ENCODE data around the gene GTPBP6. TPM values are rescaled to one million over a fixed set of nuclear protein-coding genes. Genes with fewer than 3 reads are reported as not detected.
"Not testable (repeated sequence)": the region's sequence is repeated elsewhere in the genome, so short reads cannot be mapped to it uniquely, and the experiment has no call there.

GTPBP6 gene
- polyA plus RNA-seq, 3 donors from 2014 or later = 37.2 to 44.1 (median 41.4) TPM

- Mint-ChIP-seq H3K4me3 (peak overlapping the region; percentile 71 to 82 (median 80)), H3K9me3 (no peaks in the 10 kb centered on the region), H3K27me3 (ENCODE audit: low read depth in 3 of 3) (peaks cover 3 to 11% (median 7%) of the 10 kb centered on the region in 3 donors), H3K27ac (peak overlapping the region in 3 of 6 donors; percentile 13 to 50 (median 49)), H3K36me3 (no peaks in the 10 kb centered on the region), H3K4me1 (peaks cover 20 to 34% of the 10 kb centered on the region in 2 donors)
- DNase-seq = peak; percentile 8 to 30 (median 14)
Measured at GRCh38 chrX:276581-277201, 41.9 kb downstream of the GTPBP6 start.

GRCh38 chrX:275967-276580 is 42.5 kb downstream of the GTPBP6 start:
- DNase-seq = peak; percentile 35 to 57 (median 43)
- no peaks in the 10 kb centered on the region for H3K36me3 Mint-ChIP-seq
- H3K27me3 Mint-ChIP-seq (ENCODE audit: low read depth in 3 of 3) = peaks cover 3 to 11% (median 7%) of the 10 kb centered on the region in 3 donors
- H3K9me3 Mint-ChIP-seq = no peaks in the 10 kb centered on the region
- H3K4me3 Mint-ChIP-seq = peak overlapping the region; percentile 71 to 82 (median 80)
- H3K4me1 Mint-ChIP-seq = peaks cover 15 to 30% of the 10 kb centered on the region in 2 donors
- H3K27ac Mint-ChIP-seq = peak overlapping the region in 4 of 6 donors; percentile 10 to 50 (median 31)

- peak in 1 of 3 donors; percentile 18 for DNase-seq
- Mint-ChIP-seq H3K9me3 (no peaks in the 10 kb centered on the region), H3K27me3 (ENCODE audit: low read depth in 3 of 3) (peaks cover 3 to 11% (median 7%) of the 10 kb centered on the region in 3 donors), H3K4me3 (peak overlapping the region; percentile 72 to 82 (median 80)), H3K27ac (peak overlapping the region in 2 of 6 donors; percentile 16 to 34), H3K36me3 (no peaks in the 10 kb centered on the region), H3K4me1 (peaks cover 15 to 30% of the 10 kb centered on the region in 2 donors)
Measured at GRCh38 chrX:275476-275966, 43.1 kb downstream of the GTPBP6 start.

DNA sequence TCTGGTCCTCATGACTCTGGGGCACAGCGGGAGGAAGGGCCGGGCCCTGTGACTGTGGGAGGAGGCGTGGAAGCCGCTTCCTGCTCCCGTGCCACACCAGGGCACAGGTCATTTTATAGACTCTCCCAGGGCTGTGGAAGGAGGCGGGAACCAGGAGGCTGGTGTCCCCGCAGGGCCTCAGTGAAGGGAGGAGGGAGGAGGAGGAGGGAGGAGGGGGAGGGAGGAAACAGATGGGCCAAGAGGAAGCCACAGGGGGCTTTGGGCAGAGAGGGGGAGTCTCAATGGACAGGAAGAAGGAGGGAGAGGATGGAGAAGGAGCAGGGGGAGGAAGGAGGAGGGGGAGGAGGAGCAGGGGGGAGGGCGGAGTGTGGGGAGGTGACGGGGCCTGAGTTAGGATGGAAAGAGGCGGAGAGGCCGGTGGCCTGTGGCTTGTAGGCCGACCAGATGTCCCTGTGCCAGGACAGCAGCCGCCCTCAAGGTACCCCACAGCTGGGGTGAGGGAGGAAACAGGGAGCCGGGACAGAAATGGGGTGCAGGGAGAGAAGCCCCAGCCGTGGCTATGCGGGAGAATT is 43.6 kb downstream of the GTPBP6 start:
- peaks cover 3 to 11% (median 7%) of the 10 kb centered on the region in 3 donors for H3K27me3 Mint-ChIP-seq (ENCODE audit: low read depth in 3 of 3)
- peak overlapping the region; percentile 62 to 82 (median 72) for H3K4me3 Mint-ChIP-seq

DNA sequence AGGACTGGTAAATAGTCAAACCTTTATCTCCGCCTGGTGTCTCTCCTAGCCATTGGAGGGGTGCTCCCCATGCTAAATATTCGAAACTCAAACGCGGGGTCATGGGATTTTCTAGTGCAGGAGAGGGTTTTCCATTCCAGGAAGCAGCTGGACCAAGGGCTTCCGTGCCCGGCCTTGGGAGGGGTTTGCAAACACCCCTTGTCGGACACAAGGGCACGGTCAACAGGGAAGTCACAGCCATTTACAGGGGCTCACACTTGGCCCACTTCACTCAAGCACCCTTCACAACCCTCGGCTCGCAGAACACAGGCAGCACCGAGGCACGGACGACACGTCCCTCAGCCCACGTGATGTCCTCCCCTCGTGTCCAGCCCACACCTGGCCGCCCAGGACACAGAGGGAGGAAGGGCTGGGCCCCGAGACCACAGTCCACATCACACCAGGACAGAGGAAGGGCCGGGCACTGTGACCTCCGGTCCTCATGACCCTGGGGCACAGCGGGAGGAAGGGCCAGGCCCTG is 47.7 kb downstream of the GTPBP6 start:
- H3K27me3 Mint-ChIP-seq (ENCODE audit: low read depth in 3 of 3) = no peaks in the 10 kb centered on the region
- DNase-seq = no peak
- H3K4me3 Mint-ChIP-seq = no peak overlapping the region
- no peaks in the 10 kb centered on the region for H3K36me3 Mint-ChIP-seq
- H3K4me1 Mint-ChIP-seq = peaks cover 0 to 7% of the 10 kb centered on the region in 2 donors
- no peak overlapping the region for H3K27ac Mint-ChIP-seq
- H3K9me3 Mint-ChIP-seq = no peaks in the 10 kb centered on the region

More for the DNA sequence above, 43.6 kb downstream of the GTPBP6 start:
- no peaks in the 10 kb centered on the region for H3K9me3 Mint-ChIP-seq
- H3K4me1 Mint-ChIP-seq = peaks cover 15 to 30% of the 10 kb centered on the region in 2 donors
- H3K36me3 Mint-ChIP-seq = no peaks in the 10 kb centered on the region
- DNase-seq = no peak
- H3K27ac Mint-ChIP-seq = peak overlapping the region in 2 of 6 donors; percentile 16 to 64

DNA sequence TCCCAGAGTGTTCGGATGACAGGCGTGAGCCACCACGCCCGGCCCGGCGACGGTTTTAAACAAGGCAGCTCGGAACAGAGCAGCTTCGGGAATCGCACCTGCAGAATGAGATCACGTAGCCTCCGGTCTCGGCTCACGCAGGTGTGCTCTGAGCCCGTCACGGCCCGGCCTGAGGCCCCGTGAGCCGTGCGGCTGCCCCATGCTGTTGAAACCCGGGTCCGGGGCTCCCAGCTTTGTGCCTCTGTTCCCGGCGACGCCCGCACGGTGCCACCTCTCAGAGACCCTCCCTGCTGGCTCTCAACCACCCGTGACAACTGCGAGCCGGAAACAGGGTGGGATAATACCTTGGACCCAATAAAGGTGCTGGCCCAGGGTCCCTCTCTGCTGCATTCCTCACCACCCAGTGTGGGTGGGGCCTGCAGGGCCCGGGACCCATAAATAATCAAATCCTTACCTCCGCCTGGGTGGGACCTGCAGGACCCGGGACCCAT is 50.8 kb downstream of the GTPBP6 start:
- no peaks in the 10 kb centered on the region for H3K9me3 Mint-ChIP-seq
- H3K4me1 Mint-ChIP-seq = no peaks in the 10 kb centered on the region
- no peaks in the 10 kb centered on the region for H3K27me3 Mint-ChIP-seq (ENCODE audit: low read depth in 3 of 3)
- DNase-seq = no peak
- no peak overlapping the region for H3K4me3 Mint-ChIP-seq
- H3K36me3 Mint-ChIP-seq = no peaks in the 10 kb centered on the region
- H3K27ac Mint-ChIP-seq = no peak overlapping the region

DNA sequence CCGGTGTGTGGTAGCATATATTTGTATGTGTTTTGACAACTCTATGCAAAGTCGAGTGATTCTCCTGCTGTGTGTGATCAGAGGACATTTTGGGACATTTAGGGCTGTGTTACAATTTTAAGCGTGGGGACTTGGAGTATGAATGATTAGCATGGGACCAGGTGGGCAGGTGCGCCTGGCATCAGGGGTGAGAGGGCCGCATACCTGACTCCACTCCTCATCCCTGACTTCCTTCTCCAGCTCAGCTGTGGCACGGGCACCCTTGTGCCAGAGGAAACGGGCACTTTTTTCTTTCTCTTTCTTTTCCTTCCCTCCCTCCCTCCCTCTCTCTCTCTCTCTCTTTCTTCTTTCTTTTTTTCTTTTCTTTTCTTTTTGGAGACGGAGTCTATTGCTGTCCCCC is 53.1 kb downstream of the GTPBP6 start:
- DNase-seq = no peak
- Mint-ChIP-seq H3K27ac (no peak overlapping the region), H3K36me3 (no peaks in the 10 kb centered on the region), H3K27me3 (ENCODE audit: low read depth in 3 of 3) (no peaks in the 10 kb centered on the region), H3K9me3 (no peaks in the 10 kb centered on the region), H3K4me1 (no peaks in the 10 kb centered on the region), H3K4me3 (no peak overlapping the region)

- Mint-ChIP-seq H3K27me3 (ENCODE audit: low read depth in 3 of 3) (no peaks in the 10 kb centered on the region), H3K9me3 (no peaks in the 10 kb centered on the region), H3K4me1 (peaks cover 0 to 2% of the 10 kb centered on the region in 2 donors), H3K27ac (no peak overlapping the region), H3K36me3 (no peaks in the 10 kb centered on the region), H3K4me3 (no peak overlapping the region)
- DNase-seq = no peak
Measured at GRCh38 chrX:264634-265455, 53.8 kb downstream of the GTPBP6 start.

DNA sequence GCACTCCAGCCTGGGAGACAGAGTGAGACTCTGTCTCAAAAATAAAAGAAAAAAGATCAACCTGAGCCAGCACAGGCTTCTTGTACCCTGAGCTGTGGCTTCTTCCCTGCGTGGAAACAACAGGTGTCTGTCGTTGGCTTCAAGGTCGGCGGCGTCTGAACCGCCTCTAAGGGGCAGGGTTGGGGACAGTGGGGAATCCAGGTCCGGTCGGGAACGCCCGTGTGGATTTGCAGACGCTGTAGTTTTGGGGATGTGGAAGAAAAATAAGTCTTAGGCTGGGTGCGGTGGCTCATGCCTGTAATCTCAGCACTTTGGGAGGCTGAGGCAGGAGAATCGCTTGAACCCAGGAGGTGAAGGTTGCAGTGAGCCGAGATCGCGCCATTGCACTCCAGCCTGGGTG is 54.6 kb downstream of the GTPBP6 start:
- H3K36me3 Mint-ChIP-seq; H3K4me1 Mint-ChIP-seq; H3K9me3 Mint-ChIP-seq; H3K27me3 Mint-ChIP-seq (ENCODE audit: low read depth in 3 of 3); H3K4me3 Mint-ChIP-seq; DNase-seq; H3K27ac Mint-ChIP-seq: not testable (repeated sequence)

GRCh38 chrX:262381-262909 is 56.2 kb downstream of the GTPBP6 start:
- Mint-ChIP-seq H3K36me3 (no peaks in the 10 kb centered on the region), H3K9me3 (no peaks in the 10 kb centered on the region), H3K27me3 (ENCODE audit: low read depth in 3 of 3) (no peaks in the 10 kb centered on the region), H3K27ac (no peak overlapping the region), H3K4me1 (peaks cover 0 to 4% of the 10 kb centered on the region in 2 donors), H3K4me3 (no peak overlapping the region)
- DNase-seq = no peak

DNA sequence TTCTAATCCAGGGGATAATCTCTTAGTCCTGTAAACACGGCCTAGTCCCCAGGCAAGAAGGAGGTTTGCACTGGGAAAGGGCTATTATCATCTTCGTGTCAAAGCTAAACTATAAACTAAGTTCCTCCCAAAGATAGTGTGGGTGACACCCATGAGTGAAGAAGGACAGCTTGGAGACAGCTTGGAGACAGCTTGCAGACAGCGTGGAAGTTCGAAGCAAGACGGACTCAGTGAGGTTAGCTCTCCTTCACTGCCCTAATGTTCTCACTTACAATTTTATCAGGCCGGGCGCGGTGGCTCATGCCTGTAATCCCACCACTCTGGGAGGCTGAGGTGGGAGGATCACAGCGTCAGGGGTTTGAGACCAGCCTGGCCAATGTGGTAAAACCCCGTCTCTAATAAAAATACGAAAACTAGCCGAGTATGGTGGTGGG is 56.7 kb downstream of the GTPBP6 start:
- Mint-ChIP-seq H3K9me3 (no peaks in the 10 kb centered on the region), H3K4me3 (no peak overlapping the region), H3K27me3 (ENCODE audit: low read depth in 3 of 3) (no peaks in the 10 kb centered on the region), H3K4me1 (peaks cover 0 to 4% of the 10 kb centered on the region in 2 donors), H3K36me3 (no peaks in the 10 kb centered on the region), H3K27ac (peak overlapping the region in 1 of 6 donors; percentile 28)
- DNase-seq = no peak

- Mint-ChIP-seq H3K27ac (no peak overlapping the region), H3K9me3 (no peaks in the 10 kb centered on the region), H3K36me3 (no peaks in the 10 kb centered on the region), H3K4me3 (no peak overlapping the region), H3K4me1 (peaks cover 0 to 4% of the 10 kb centered on the region in 2 donors), H3K27me3 (ENCODE audit: low read depth in 3 of 3) (no peaks in the 10 kb centered on the region)
- DNase-seq = no peak
Measured at GRCh38 chrX:261167-261918, 57.3 kb downstream of the GTPBP6 start.
